ENCODE data around the gene RANBP9. TPM values are rescaled to one million over a fixed set of nuclear protein-coding genes. Genes with fewer than 3 reads are reported as not detected.
A peak's percentile ranks its signal among the peaks of the same experiment; 100 is the strongest.

RANBP9 gene
- total and polyA plus RNA-seq, 9 of the 15 experiments (the other 6 are each of a cell fraction or from before 2014, with no cell fraction given): 27.5 to 130 (median 61.5) TPM

GRCh38 chr6:13673825-13674444 is 37.7 kb downstream of the RANBP9 start (continued):
- 0 out of 2 replicates have a peak, but pooled peaks have one; percentile 4 for TF ChIP-seq CXXC5 (CRISPR knock-in tag; IDR thresholded peaks at IDR 0.05)
- peak; percentile 59 to 66; a peak in 3 of 4 replicates for TF ChIP-seq MLLT1 (IDR thresholded peaks at IDR 0.05)
- TF ChIP-seq NRF1 (conservative IDR thresholded peaks at IDR 0.05 in 1 of 2, IDR thresholded peaks at IDR 0.05 in 1 of 2): no peak
- TF ChIP-seq CCNT2 (IDR thresholded peaks at IDR 0.05; ENCODE audit: borderline replicate concordance, extremely low read depth, insufficient read length, low read depth, low read length): no peak
- no peak for TF ChIP-seq ZNF23 (CRISPR knock-in tag; IDR thresholded peaks at IDR 0.05)
- TF ChIP-seq ELK3 (CRISPR knock-in tag; IDR thresholded peaks at IDR 0.05): no peak
- TF ChIP-seq ZNF644 (tag; IDR thresholded peaks at IDR 0.05; ENCODE audit: low read depth): no peak
- TF ChIP-seq GMEB1 (CRISPR knock-in tag; IDR thresholded peaks at IDR 0.05): no peak
- TF ChIP-seq MECOM (CRISPR knock-in tag; IDR thresholded peaks at IDR 0.05): no peak
- peak; percentile 52; the same call in 1 of the 2 replicates for TF ChIP-seq THRAP3 (IDR thresholded peaks at IDR 0.05; ENCODE audit: borderline replicate concordance)
- no peak for TF ChIP-seq EGR1 (conservative IDR thresholded peaks at IDR 0.05)
- peak; percentile 67 for TF ChIP-seq NFRKB (IDR thresholded peaks at IDR 0.05; ENCODE audit: low read depth)
- TF ChIP-seq CHAMP1 (IDR thresholded peaks at IDR 0.05): no peak
- TF ChIP-seq FOXA3 (CRISPR knock-in tag; conservative IDR thresholded peaks at IDR 0.05 in 1 of 2, IDR thresholded peaks at IDR 0.05 in 1 of 2): no peak
- no peak for TF ChIP-seq CHCHD3 (CRISPR knock-in tag; IDR thresholded peaks at IDR 0.05)
- no peak for TF ChIP-seq NR2C1 (IDR thresholded peaks at IDR 0.05)
- TF ChIP-seq NR2C1 (tag; IDR thresholded peaks at IDR 0.05): no peak
- 0 out of 2 replicates have a peak, but pooled peaks have one; percentile 7 for TF ChIP-seq SMARCA4 (IDR thresholded peaks at IDR 0.05)
- TF ChIP-seq NFE2L1 (tag; IDR thresholded peaks at IDR 0.05; ENCODE audit: borderline replicate concordance, low read depth): no peak
- peak in 1 of 3 experiments; percentile 3; a peak in 1 of 6 replicates for TF ChIP-seq CTCF (IDR thresholded peaks at IDR 0.05 in 2 of 3, conservative IDR thresholded peaks at IDR 0.05 in 1 of 3; ENCODE audit: insufficient read depth in 2 of 3, low read depth in 1 of 3, low read length in 3 of 3)

All from K562 (cell line).